ENCODE data around the gene ARFGAP2. TPM values are rescaled to one million over a fixed set of nuclear protein-coding genes. Genes with fewer than 3 reads are reported as not detected.

Gene ARFGAP2
- total and polyA plus RNA-seq, 2 of the 8 experiments (the other 6 are each of a cell fraction or from before 2014, with no cell fraction given), result 50.2 to 64.0 TPM

DNA sequence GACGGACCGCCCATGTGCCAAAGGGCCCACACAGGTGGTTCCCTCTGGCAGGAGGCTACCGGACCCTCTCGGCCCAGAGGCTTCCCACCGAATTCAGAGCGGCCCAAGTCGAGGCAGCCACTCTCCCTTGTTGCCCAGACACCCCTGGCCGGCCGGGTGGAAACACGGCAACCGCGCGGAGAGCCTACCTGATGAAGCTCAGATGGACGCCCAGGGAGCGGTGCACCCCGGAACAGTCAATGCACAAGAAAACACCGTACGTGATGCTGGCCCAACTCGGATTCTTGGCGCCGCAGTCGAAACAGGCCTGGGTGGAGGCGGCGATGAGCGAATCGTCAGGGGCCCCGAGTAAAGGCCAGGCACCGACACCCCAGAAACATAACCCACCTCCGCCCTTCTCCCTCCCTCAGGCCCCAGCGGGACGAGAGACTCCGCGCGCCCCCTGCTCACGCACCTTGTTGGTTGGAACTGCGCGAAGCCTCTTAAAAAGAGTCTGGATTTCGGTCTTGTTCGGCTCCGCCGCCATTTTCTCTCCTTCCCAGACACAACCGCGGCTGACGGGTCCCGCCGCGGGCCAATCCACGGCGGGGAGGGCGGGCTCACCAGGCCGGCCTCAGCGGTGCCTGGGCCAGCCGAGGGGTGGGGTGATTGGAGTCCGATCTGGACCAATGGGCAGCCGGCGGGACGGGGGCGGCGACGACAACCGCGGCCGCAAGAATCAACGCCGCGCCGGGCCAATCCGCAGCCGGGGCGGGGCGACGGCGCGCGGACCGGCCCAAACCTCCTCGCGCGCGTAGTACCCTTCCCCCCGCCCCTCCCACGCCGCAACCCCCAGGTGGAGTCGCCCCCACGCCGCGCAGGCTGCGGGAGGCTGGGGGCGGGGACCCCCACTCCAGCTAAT, at the start of gene ARFGAP2 (continued):
- TF ChIP-seq SIN3A (conservative IDR thresholded peaks at IDR 0.05 in 1 of 2, IDR thresholded peaks at IDR 0.05 in 1 of 2; ENCODE audit: low read depth in 1 of 2, low read length in 2 of 2), result peak in 1 of 2 experiments; percentile 7; a peak in 1 of 4 replicates
- TF ChIP-seq TAF1 (IDR thresholded peaks at IDR 0.05; ENCODE audit: low read depth, low read length), result peak; percentile 89
- TF ChIP-seq, protein P1, sequence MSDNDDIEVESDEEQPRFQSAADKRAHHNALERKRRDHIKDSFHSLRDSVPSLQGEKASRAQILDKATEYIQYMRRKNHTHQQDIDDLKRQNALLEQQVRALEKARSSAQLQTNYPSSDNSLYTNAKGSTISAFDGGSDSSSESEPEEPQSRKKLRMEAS (IDR thresholded peaks at IDR 0.05), result peak; percentile 16; the same call in 1 of the 2 replicates
- TF ChIP-seq RBBP5 (IDR thresholded peaks at IDR 0.05; ENCODE audit: borderline replicate concordance, low read depth, low read length), result 0 out of 2 replicates have a peak, but pooled peaks have one; percentile 86
- TF ChIP-seq EP300 (IDR thresholded peaks at IDR 0.05; ENCODE audit: borderline replicate concordance in 1 of 2, low read depth in 2 of 2, low read length in 2 of 2), result 0 out of 3 replicates have a peak, but pooled peaks of 1 of the 2 experiments have one; percentile 16
- peak; percentile 72 for TF ChIP-seq SP1 (IDR thresholded peaks at IDR 0.05; ENCODE audit: low read depth, low read length)
- peak; percentile 95 for TF ChIP-seq YY1 (IDR thresholded peaks at IDR 0.05; ENCODE audit: low read depth, low read length)
- TF ChIP-seq GTF2F1 (IDR thresholded peaks at IDR 0.05; ENCODE audit: borderline replicate concordance, low read depth, low read length), result no peak
- peak in 1 of 2 experiments; percentile 78; a peak in 2 of 3 replicates for TF ChIP-seq POLR2A (IDR thresholded peaks at IDR 0.05; ENCODE audit: control extremely low read depth in 1 of 2, low read depth in 2 of 2, low read length in 2 of 2)
- peak; percentile 94 for TF ChIP-seq KDM5A (IDR thresholded peaks at IDR 0.05; ENCODE audit: low read length)
- TF ChIP-seq CBX8 (IDR thresholded peaks at IDR 0.05; ENCODE audit: borderline replicate concordance, low read depth, low read length), result no peak
- no peak for TF ChIP-seq KDM4A (IDR thresholded peaks at IDR 0.05; ENCODE audit: low read depth, low read length, severe bottlenecking)
- 0 out of 2 replicates have a peak, but pooled peaks have one; percentile 5 for TF ChIP-seq SP2 (IDR thresholded peaks at IDR 0.05; ENCODE audit: low read length)
- no peak for TF ChIP-seq CBX5 (IDR thresholded peaks at IDR 0.05; ENCODE audit: low read depth, low read length)
- TF ChIP-seq TAF7 (optimal IDR thresholded peaks at IDR 0.05; ENCODE audit: borderline replicate concordance, low read depth, low read length), result peak; percentile 68
- no peak for TF ChIP-seq FOSL1 (IDR thresholded peaks at IDR 0.05; ENCODE audit: insufficient read depth, low read depth, low read length)
- TF ChIP-seq PHF8 (conservative IDR thresholded peaks at IDR 0.05; ENCODE audit: low read depth, low read length), result peak; percentile 77
- peak in 1 of 2 experiments; percentile 9; a peak in 1 of 4 replicates for TF ChIP-seq HDAC2 (IDR thresholded peaks at IDR 0.05; ENCODE audit: borderline replicate concordance in 1 of 2, low read depth in 2 of 2, low read length in 2 of 2)
- TF ChIP-seq NANOG (IDR thresholded peaks at IDR 0.05; ENCODE audit: insufficient read depth, low read depth, low read length, poor library complexity, severe bottlenecking), result no peak
- no peak for TF ChIP-seq TCF12 (IDR thresholded peaks at IDR 0.05; ENCODE audit: low read depth, low read length)
